Neuronal stem cell (in vitro differentiated cells): ENCODE measurements around the gene SH2D1A.

Experiments
- DNase-seq: peaks from one replicate; pipeline ENCODE4 v3.0.0-alpha.2; 2013; ENCODE audit warnings: low spot score
- H2AFZ ChIP-seq: one replicate; pipeline ENCODE4 v1.6.1; 2013; ENCODE audit warnings: mild to moderate bottlenecking, low read length, inconsistent platforms
- H2AK5ac ChIP-seq: 2 replicates; pipeline ENCODE4 v1.6.1; 2013; ENCODE audit warnings: low read depth, mild to moderate bottlenecking, inconsistent platforms, low read length, moderate library complexity, mixed read lengths
- H2BK120ac ChIP-seq: 2 replicates; pipeline ENCODE4 v1.6.1; 2013; ENCODE audit warnings: low read depth, mild to moderate bottlenecking, inconsistent platforms, low read length, moderate library complexity, mixed read lengths
- H2BK12ac ChIP-seq: one replicate; pipeline ENCODE4 v1.6.1; 2013; ENCODE audit warnings: low read length, inconsistent platforms
- H2BK15ac ChIP-seq: 2 replicates; pipeline ENCODE4 v1.6.1; 2013; ENCODE audit warnings: mild to moderate bottlenecking, low read length, inconsistent platforms, mixed read lengths
- H2BK5ac ChIP-seq: one replicate; pipeline ENCODE4 v1.6.1; 2013; ENCODE audit warnings: inconsistent platforms, mild to moderate bottlenecking, low read length, moderate library complexity
- H3K14ac ChIP-seq: one replicate; pipeline ENCODE4 v1.6.1; 2013; ENCODE audit warnings: low read length, inconsistent platforms
- H3K18ac ChIP-seq: 2 replicates; pipeline ENCODE4 v1.6.1; 2013; ENCODE audit warnings: low read length, inconsistent platforms
- H3K23ac ChIP-seq: 2 replicates; pipeline ENCODE4 v1.6.1; 2013; ENCODE audit warnings: low read depth, mild to moderate bottlenecking, mixed read lengths, low read length, inconsistent platforms; ENCODE audit not compliant: poor library complexity
- H3K27ac ChIP-seq: replicated peaks from 3 replicates; pipeline ENCODE4 v1.5.1; 2013; ENCODE audit warnings: low read length, inconsistent platforms
- H3K27me3 ChIP-seq, 3 experiments: 2 replicates each; pipeline ENCODE4 v1.6.1; 2013; ENCODE audit warnings: low read length in 3 of 3, mild to moderate bottlenecking in 2 of 3, inconsistent platforms in 1 of 3, low read depth in 1 of 3, mixed read lengths in 1 of 3, moderate library complexity in 1 of 3; ENCODE audit not compliant: control insufficient read depth in 3 of 3, insufficient read depth in 3 of 3
- H3K36me3 ChIP-seq, 2 donors: replicated peaks in 1 of 2; 2 replicates each; pipeline ENCODE4 v1.6.1; 2013; ENCODE audit warnings: low read length in 2 of 2; ENCODE audit not compliant: control insufficient read depth in 2 of 2, insufficient read depth in 2 of 2
- H3K4ac ChIP-seq: 2 replicates; pipeline ENCODE4 v1.6.1; 2013; ENCODE audit warnings: inconsistent platforms, mild to moderate bottlenecking, low read length, moderate library complexity
- H3K4me1 ChIP-seq, 2 donors: 1 replicate in 1 of 2; 2 replicates in 1 of 2; pipeline ENCODE4 v1.6.1; 2013; ENCODE audit warnings: low read length in 2 of 2, low read depth in 1 of 2; ENCODE audit not compliant: control insufficient read depth in 2 of 2, insufficient read depth in 1 of 2
- H3K4me2 ChIP-seq: one replicate; pipeline ENCODE4 v1.6.1; 2013; ENCODE audit warnings: mild to moderate bottlenecking, low read length, inconsistent platforms; ENCODE audit not compliant: insufficient read depth, poor library complexity, severe bottlenecking
- H3K4me3 ChIP-seq, 2 donors: 2 replicates each; pipeline ENCODE4 v1.5.1; 2013; ENCODE audit warnings: low read length in 2 of 2, mild to moderate bottlenecking in 2 of 2, inconsistent platforms in 1 of 2, moderate library complexity in 1 of 2
- H3K79me1 ChIP-seq: one replicate; pipeline ENCODE4 v1.6.1; 2013; ENCODE audit warnings: low read depth, mild to moderate bottlenecking, inconsistent platforms, low read length, moderate library complexity
- H3K9ac ChIP-seq: one replicate; pipeline ENCODE4 v1.6.1; 2013; ENCODE audit warnings: mild to moderate bottlenecking, low read depth, low read length, inconsistent platforms; ENCODE audit not compliant: poor library complexity
- H3K9me3 ChIP-seq, 2 donors: replicated peaks in 1 of 2; 2 replicates each; pipeline versions ENCODE3 to v1.6.1; 2013; ENCODE audit warnings: low read length in 2 of 2, mild to moderate bottlenecking in 2 of 2, inconsistent platforms in 1 of 2, low read depth in 1 of 2, mixed read lengths in 1 of 2, moderate library complexity in 1 of 2; ENCODE audit not compliant: control insufficient read depth in 2 of 2, insufficient read depth in 1 of 2
- H4K8ac ChIP-seq: one replicate; pipeline ENCODE4 v1.6.1; 2013; ENCODE audit warnings: low read depth, mild to moderate bottlenecking, inconsistent platforms, low read length, moderate library complexity
- H4K91ac ChIP-seq: one replicate; pipeline ENCODE4 v1.6.1; 2013; ENCODE audit warnings: low read length, low read depth, mild to moderate bottlenecking, inconsistent platforms; ENCODE audit not compliant: poor library complexity
- WGBS, 2 donors: extraction: QIAGEN DNeasy Blood & Tissue Kit; methylation state at CpG; one replicate each; pipeline ENCODE4 v1.1.7; 2013; ENCODE audit warnings: missing lambda C conversion rate in 2 of 2, mixed read lengths in 1 of 2; ENCODE audit not compliant: insufficient read length in 2 of 2, insufficient replicate concordance in 1 of 2; ENCODE audit errors: extremely low coverage in 2 of 2; 5-methylcytosine and 5-hydroxymethylcytosine counted together
- small RNA-seq: library from polyadenylated mRNA; stranded (forward); fragments of <200 nt; extraction: miRNeasy Mini kit (QIAGEN cat#:217004); gene quantifications from one replicate; pipeline ENCODE3, GENCODE V24; 2013; ENCODE audit not compliant: insufficient read depth

SH2D1A gene

DNA sequence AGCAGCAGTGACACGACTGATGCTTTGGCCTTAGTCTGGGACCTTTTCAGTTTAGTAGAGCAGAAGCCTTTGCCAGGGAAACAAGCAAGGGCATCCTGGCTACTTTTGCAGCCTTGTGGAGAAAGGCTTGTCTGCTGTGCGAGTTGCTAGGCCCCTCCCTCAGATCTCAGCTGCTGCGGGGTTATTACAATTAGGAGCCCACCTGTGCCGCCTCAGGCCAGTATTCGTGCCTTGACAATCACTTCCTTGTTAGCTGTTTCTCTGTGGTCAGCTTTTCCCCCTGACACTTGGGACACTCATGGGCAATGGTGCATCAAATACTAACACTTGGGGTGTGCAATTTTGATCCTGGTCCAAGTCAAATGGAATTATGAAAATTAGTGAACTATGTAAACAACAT is 67.9 kb downstream of the SH2D1A start:
- no peak for DNase-seq
- Histone ChIP-seq H2AFZ (no peak overlapping the region), H3K18ac (no peak overlapping the region), H3K79me1 (no peaks in the 10 kb centered on the region), H3K9ac (no peak overlapping the region), H2AK5ac (no peak overlapping the region), H4K91ac (no peak overlapping the region), H3K23ac (no peak overlapping the region), H3K9me3 (no peaks in the 10 kb centered on the region), H3K4me2 (no peak overlapping the region), H2BK12ac (no peak overlapping the region), H3K4me3 (no peak overlapping the region), H4K8ac (no peak overlapping the region), H2BK5ac (no peak overlapping the region), H2BK120ac (no peak overlapping the region), H3K14ac (no peak overlapping the region), H3K27me3 (peaks cover 0 to 4% (median 0%) of the 10 kb centered on the region in 3 experiments), H2BK15ac (no peak overlapping the region), H3K27ac (no peak overlapping the region), H3K4me1 (no peaks in the 10 kb centered on the region), H3K36me3 (no peaks in the 10 kb centered on the region), H3K4ac (no peak overlapping the region)
- WGBS, 2 donors = no CpG with 5 or more reads among the region's 5 CpGs

DNA sequence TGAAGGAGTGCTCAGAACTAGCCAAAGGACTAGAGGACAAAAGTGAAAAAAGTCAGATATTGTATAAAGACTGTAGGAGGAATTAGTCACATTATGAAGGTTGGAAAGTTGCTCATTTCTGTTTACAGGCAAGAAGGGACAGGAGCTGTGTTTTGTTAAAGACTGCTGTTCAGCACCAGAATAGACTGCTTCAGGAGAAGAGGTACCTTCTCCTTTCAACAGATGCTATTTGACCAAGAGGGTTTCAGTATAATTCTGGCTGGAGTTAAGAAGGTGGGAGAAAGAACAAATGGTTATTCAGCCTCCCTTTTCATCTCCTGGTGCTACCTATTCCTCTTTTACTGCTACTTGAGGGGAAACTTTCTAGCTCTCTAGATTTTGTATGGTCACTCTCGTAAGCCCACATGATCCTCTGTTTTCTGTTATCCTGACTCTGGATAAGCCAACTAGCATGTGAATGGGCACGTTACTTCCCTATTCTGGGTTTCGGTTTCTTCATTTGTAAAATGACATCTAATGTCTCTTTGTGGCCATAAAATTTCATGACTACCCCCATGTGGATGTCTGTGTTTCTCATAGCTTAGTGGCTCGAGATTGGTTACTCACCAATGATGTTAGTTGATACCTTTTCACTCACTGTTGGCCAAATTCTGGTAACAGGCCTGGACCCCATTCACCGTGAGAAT is 68.9 kb downstream of the SH2D1A start:
- Histone ChIP-seq H3K9ac (no peak overlapping the region), H2BK120ac (no peak overlapping the region), H3K79me1 (no peaks in the 10 kb centered on the region), H2BK15ac (no peak overlapping the region), H4K91ac (no peak overlapping the region), H3K14ac (no peak overlapping the region), H3K27ac (no peak overlapping the region), H3K18ac (no peak overlapping the region), H3K4ac (no peak overlapping the region), H2BK12ac (no peak overlapping the region), H3K4me2 (no peak overlapping the region), H2AFZ (no peak overlapping the region), H3K23ac (no peak overlapping the region), H2BK5ac (no peak overlapping the region), H3K36me3 (no peaks in the 10 kb centered on the region), H3K4me3 (no peak overlapping the region), H3K9me3 (no peaks in the 10 kb centered on the region), H3K27me3 (peaks cover 0 to 5% (median 0%) of the 10 kb centered on the region in 3 experiments), H3K4me1 (no peaks in the 10 kb centered on the region), H4K8ac (no peak overlapping the region), H2AK5ac (no peak overlapping the region)
- DNase-seq = no peak
- WGBS, 2 donors = no CpG with 5 or more reads among the region's 5 CpGs

DNA sequence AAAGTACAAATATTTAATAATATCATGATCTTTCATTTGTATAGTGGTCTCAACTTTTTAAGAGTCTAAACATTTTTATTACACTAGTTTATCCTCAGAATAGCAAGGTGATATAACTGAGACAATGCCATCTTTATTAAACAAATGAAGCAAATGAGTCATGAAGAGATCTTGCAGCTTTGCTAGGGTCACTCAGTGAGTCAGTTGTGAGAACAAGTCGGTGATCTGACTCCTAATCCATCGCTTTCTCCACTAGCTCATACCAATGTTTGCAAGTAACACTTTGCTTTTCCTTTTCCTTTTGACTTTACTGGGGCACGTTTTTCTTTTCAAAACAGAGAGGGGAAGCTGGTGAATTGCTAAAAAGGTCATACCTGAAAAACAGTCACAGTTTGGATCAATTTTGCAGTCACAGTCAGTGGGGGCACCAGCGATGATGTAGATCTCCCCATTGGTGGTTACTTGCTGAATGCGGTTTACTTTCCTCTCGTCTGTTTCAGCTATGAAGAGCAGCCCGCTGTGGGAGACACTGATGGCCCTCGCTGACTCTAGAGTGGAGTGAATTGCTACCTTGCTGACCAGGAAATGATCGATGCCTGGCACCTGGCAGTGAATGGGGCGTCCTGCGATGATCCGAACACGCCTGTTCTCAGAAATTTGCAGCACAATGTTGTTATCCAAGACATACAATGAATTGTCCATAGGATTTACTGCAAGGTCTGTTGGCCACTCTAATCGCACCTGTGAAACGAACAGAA is 75.7 kb downstream of the SH2D1A start:
- no CpG with 5 or more reads among the region's 15 CpGs for WGBS, 2 donors
- Histone ChIP-seq H3K79me1 (no peaks in the 10 kb centered on the region), H3K14ac (no peak overlapping the region), H4K91ac (no peak overlapping the region), H3K23ac (no peak overlapping the region), H2BK120ac (no peak overlapping the region), H3K4me1 (no peaks in the 10 kb centered on the region), H3K4me3 (no peak overlapping the region), H3K9ac (no peak overlapping the region), H2AK5ac (no peak overlapping the region), H3K36me3 (no peaks in the 10 kb centered on the region), H3K27ac (no peak overlapping the region), H3K4ac (no peak overlapping the region), H4K8ac (no peak overlapping the region), H3K18ac (no peak overlapping the region), H3K27me3 (peaks cover 0 to 6% (median 0%) of the 10 kb centered on the region in 3 experiments), H2BK15ac (no peak overlapping the region), H2AFZ (no peak overlapping the region), H2BK12ac (no peak overlapping the region), H3K4me2 (no peak overlapping the region), H2BK5ac (no peak overlapping the region), H3K9me3 (no peaks in the 10 kb centered on the region)
- no peak for DNase-seq

Small RNA genes lying within 50 kb of the gene (small RNA-seq; reads per million reads assigned to genes)
- 2.8 reads per million for gene AL022718.1
